ENCODE results near the gene MYH8. TPM values are rescaled to one million over a fixed set of nuclear protein-coding genes. Genes with fewer than 3 reads are reported as not detected.

Gene MYH8
- total and polyA plus RNA-seq, 2 of the 13 experiments (the other 11 are each of a cell fraction or from before 2014, with no cell fraction given) = not detected

GRCh38 chr17:10370016-10370608, 51.6 kb downstream of the MYH8 start (continued):
- TF ChIP-seq LRRFIP1 (CRISPR knock-in tag; conservative IDR thresholded peaks at IDR 0.05) (no peak), ZNF674 (CRISPR knock-in tag; IDR thresholded peaks at IDR 0.05; ENCODE audit: low read depth) (no peak), ZNF616 (CRISPR knock-in tag; IDR thresholded peaks at IDR 0.05; ENCODE audit: low read depth) (no peak), CSRNP2 (CRISPR knock-in tag; conservative IDR thresholded peaks at IDR 0.05; ENCODE audit: low read depth) (no peak)

DNA sequence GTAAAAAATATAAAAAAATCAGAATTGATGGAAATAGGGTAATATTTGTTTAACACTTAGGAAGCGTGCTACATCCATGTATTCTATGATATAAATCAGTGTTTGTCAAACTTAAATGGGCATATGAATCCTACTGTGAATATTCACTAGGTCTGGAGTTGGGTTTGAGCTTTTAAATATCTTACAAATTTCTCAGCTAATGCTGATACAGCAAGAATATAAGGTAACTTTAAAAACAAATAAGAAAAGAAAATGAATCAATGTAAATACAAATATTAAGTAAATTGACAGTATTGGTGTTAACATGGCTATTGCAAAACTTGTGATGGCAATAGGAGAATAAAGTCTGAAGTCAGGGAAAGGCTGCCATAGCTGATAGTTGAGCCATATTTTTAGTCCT, 52.5 kb downstream of the MYH8 start:
- no peak overlapping the region for H3K9ac ChIP-seq (ENCODE audit: insufficient read depth, low read depth, low read length)
- 3% methylated on average over 1 of the region's 1 CpG for WGBS (ENCODE audit: low lambda C conversion rate)
- no peak for FAIRE-seq

More for the DNA sequence above, 52.5 kb downstream of the MYH8 start:
- Histone ChIP-seq H4K20me1 (ENCODE audit: insufficient read depth, low read length) (no peaks in the 10 kb centered on the region), H3K4me2 (ENCODE audit: low read depth, low read length) (no peak overlapping the region), H3K9me3 (ENCODE audit: low read length) (no peaks in the 10 kb centered on the region), H3K79me2 (ENCODE audit: insufficient read depth, low read length) (no peaks in the 10 kb centered on the region), H3K27me3 (ENCODE audit: control insufficient read depth in 1 of 2, insufficient read depth in 2 of 2, low read length in 2 of 2) (peaks cover 0 to 2% of the 10 kb centered on the region in 2 experiments; a peak in 1 of 5 replicates), H3K4me1 (ENCODE audit: insufficient read depth, low read length) (no peaks in the 10 kb centered on the region), H3K4me3 (replicated peaks in 1 of 3; ENCODE audit: insufficient read depth in 1 of 3, low read depth in 2 of 3, low read length in 3 of 3) (no peak overlapping the region), H3K36me3 (replicated peaks in 1 of 2; ENCODE audit: control insufficient read depth in 1 of 2, insufficient read depth in 2 of 2, low read length in 2 of 2) (no peaks in the 10 kb centered on the region), H3K27ac (ENCODE audit: extremely low read length, insufficient read depth, low read length) (no peak overlapping the region), H2AFZ (ENCODE audit: low read length) (no peak overlapping the region)
- no TSS peak for BruUV-seq (replicated peaks)
- intact Hi-C loops (cut with micrococcal nuclease; ENCODE audit: unreplicated experiment) = no loop called here
- TF ChIP-seq SPEN (CRISPR knock-in tag; IDR thresholded peaks at IDR 0.05; ENCODE audit: low read depth) = no peak
- no peak for TF ChIP-seq SP2 (CRISPR knock-in tag; IDR thresholded peaks at IDR 0.05)
- TF ChIP-seq ZMYM3 (CRISPR knock-in tag; IDR thresholded peaks at IDR 0.05) = no peak
- TF ChIP-seq ESRRA (CRISPR knock-in tag; IDR thresholded peaks at IDR 0.05; ENCODE audit: low read depth) = no peak
- TF ChIP-seq MAFK (conservative IDR thresholded peaks at IDR 0.05 in 1 of 2, IDR thresholded peaks at IDR 0.05 in 1 of 2; ENCODE audit: low read length in 2 of 2) = peak in 1 of 2 experiments; percentile 61; a peak in 2 of 4 replicates
- POLR2A ChIA-PET = no interaction called here
- no peak for ATAC-seq
- in situ Hi-C loops (cut with HindIII; ENCODE audit: extremely low pct_ligation_motif_present, low pct_unique_long_range_greater_than_20kb) = no loop called here
- CTCF ChIA-PET (ENCODE audit: low intra/inter-chr PET ratio, low total read pairs) = no interaction called here
- DNase-seq (ENCODE audit: low spot score) = no peak

All from HepG2 (cell line).